WTC11 (cell line): ENCODE results near the gene KRTAP5-11. TPM values are rescaled to one million over a fixed set of nuclear protein-coding genes. Genes with fewer than 3 reads are reported as not detected.

Source experiments
- ATAC-seq: fragments of 200-7000 bp; cut with Tn5 transposase; 2 replicates; pipeline ENCODE4 v1.10.0; 2021; ENCODE audit warnings: mild to moderate bottlenecking, moderate library complexity
- CTCF ChIA-PET: fragments of 300-600 bp; sonication (Branson Sonifier 250); formaldehyde crosslinking; loops from one replicate; lab custom pipeline; 2021; ENCODE audit warnings: antibody characterized with exemption; lab: Charles Lee
- POLR2A ChIA-PET: fragments of 350-600 bp; sonication (Branson Sonifier 250); formaldehyde crosslinking; loops from one replicate; lab custom pipeline; 2021; ENCODE audit warnings: antibody characterized with exemption; lab: Charles Lee
- DNase-seq: peaks from one replicate; pipeline ENCODE4 v3.0.0; 2021; ENCODE audit warnings: low spot score
- H3K27ac Mint-ChIP-seq: 2 replicates; pipeline ENCODE4 v1.8.0; 2021; ENCODE audit warnings: mixed read lengths
- H3K27me3 Mint-ChIP-seq: 2 replicates; pipeline ENCODE4 v1.8.0; 2021; ENCODE audit warnings: low read depth, mild to moderate bottlenecking, moderate library complexity, mixed read lengths
- H3K36me3 Mint-ChIP-seq: 2 replicates; pipeline ENCODE4 v1.8.0; 2021; ENCODE audit warnings: mixed read lengths
- H3K4me1 Mint-ChIP-seq: 2 replicates; pipeline ENCODE4 v1.8.0; 2022; ENCODE audit warnings: mixed read lengths
- H3K4me3 Mint-ChIP-seq: 2 replicates; pipeline ENCODE4 v1.8.0; 2021; ENCODE audit warnings: mild to moderate bottlenecking, moderate library complexity, mixed read lengths
- H3K9me3 Mint-ChIP-seq: 2 replicates; pipeline ENCODE4 v1.8.0; 2021; ENCODE audit warnings: mixed read lengths
- EMX1 ChIP-seq: fragments of 250-450 bp; sonication (Bioruptor Pico); IDR thresholded peaks from 2 replicates; pipeline ENCODE4 v1.8.0; 2021; ENCODE audit warnings: mild to moderate bottlenecking
- JAZF1 ChIP-seq: fragments of 250-450 bp; sonication (Bioruptor Pico); IDR thresholded peaks from 2 replicates; pipeline ENCODE4 v1.9.0; 2021; ENCODE audit warnings: moderate library complexity, mild to moderate bottlenecking, inconsistent platforms
- JUN ChIP-seq: sonication (generic); formaldehyde crosslinking; IDR thresholded peaks from 2 replicates; pipeline ENCODE4 v1.8.0; 2023; ENCODE audit warnings: mild to moderate bottlenecking, missing genetic modification reagents
- MXD4 ChIP-seq: fragments of 250-450 bp; sonication (Bioruptor Pico); IDR thresholded peaks from 2 replicates; pipeline ENCODE4 v1.8.0; 2021; ENCODE audit warnings: mild to moderate bottlenecking, moderate library complexity, borderline replicate concordance
- NFYB ChIP-seq: sonication (generic); formaldehyde crosslinking; conservative IDR thresholded peaks from 2 replicates; pipeline ENCODE4 v1.8.0; 2022; ENCODE audit warnings: low read depth, missing genetic modification reagents
- RORB ChIP-seq: fragments of 250-450 bp; sonication (Bioruptor Pico); IDR thresholded peaks from 2 replicates; pipeline ENCODE4 v1.9.0; 2021; ENCODE audit warnings: mild to moderate bottlenecking
- SP1 ChIP-seq: sonication (generic); formaldehyde crosslinking; conservative IDR thresholded peaks from 2 replicates; pipeline ENCODE4 v1.8.1; 2022; ENCODE audit warnings: missing genetic modification reagents
- ZNF671 ChIP-seq: fragments of 250-450 bp; sonication (Bioruptor Pico); IDR thresholded peaks from 2 replicates; pipeline ENCODE4 v1.8.0; 2021; ENCODE audit warnings: mild to moderate bottlenecking
- total RNA-seq: library from RNA; stranded (reverse); gene quantifications from 3 replicates; pipeline ENCODE4 v1.2.3, GENCODE V29; 2021
- TF ChIP-seq, protein P1 (sequence below): sonication (generic); formaldehyde crosslinking; IDR thresholded peaks from 2 replicates; pipeline ENCODE4 v1.8.1; 2023; ENCODE audit warnings: mild to moderate bottlenecking, missing genetic modification reagents
- TF ChIP-seq, protein P2 (sequence below): fragments of 250-450 bp; sonication (Bioruptor Pico); IDR thresholded peaks from 2 replicates; pipeline ENCODE4 v1.9.0; 2021; ENCODE audit warnings: mild to moderate bottlenecking, borderline replicate concordance
- TF ChIP-seq, protein P3 (sequence below): sonication (generic); formaldehyde crosslinking; IDR thresholded peaks from 2 replicates; pipeline ENCODE4 v1.8.0; 2022; ENCODE audit warnings: missing genetic modification reagents
- TF ChIP-seq, protein P4 (sequence below): sonication (generic); formaldehyde crosslinking; IDR thresholded peaks from 2 replicates; pipeline ENCODE4 v1.8.1; 2022; ENCODE audit warnings: mild to moderate bottlenecking, missing genetic modification reagents, moderate library complexity, borderline replicate concordance
- TF ChIP-seq, protein P5 (sequence below): sonication (generic); formaldehyde crosslinking; IDR thresholded peaks from 2 replicates; pipeline ENCODE4 v1.8.0; 2023; ENCODE audit warnings: missing genetic modification reagents, mild to moderate bottlenecking, borderline replicate concordance

KRTAP5-11 gene
- total RNA-seq, 1 experiment from 2014 or later: not detected

DNA sequence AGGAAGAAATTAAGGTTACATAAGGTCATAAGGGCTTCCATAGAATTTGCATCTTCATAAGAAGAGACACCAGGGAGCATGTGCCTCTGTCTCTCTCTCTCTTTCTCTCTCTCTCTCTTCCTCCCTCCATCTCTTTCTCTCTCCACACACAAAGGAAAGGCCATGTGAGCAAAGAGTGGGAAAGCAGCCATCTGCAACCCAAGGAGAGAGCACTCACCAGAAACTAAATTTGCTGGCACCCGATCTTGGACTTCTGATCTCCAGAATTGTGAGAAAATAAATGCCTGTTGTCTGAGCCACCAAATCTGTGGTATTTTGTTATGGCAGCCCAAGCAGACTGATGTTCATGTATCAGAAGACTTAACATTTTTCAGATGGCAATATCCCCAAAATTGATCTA is 23.7 kb downstream of the KRTAP5-11 start:
- Mint-ChIP-seq H3K36me3 (peaks cover 19% of the 10 kb centered on the region), H3K27ac (no peak overlapping the region), H3K27me3 (peaks cover 21% of the 10 kb centered on the region), H3K4me3 (no peak overlapping the region), H3K4me1 (peaks cover 3% of the 10 kb centered on the region; the same call in 1 of the 2 replicates), H3K9me3 (peaks cover 56% of the 10 kb centered on the region)
- no peak for TF ChIP-seq ZNF671 (CRISPR knock-in tag)
- TF ChIP-seq JUN (CRISPR knock-in tag): no peak
- no peak for TF ChIP-seq NFYB (CRISPR knock-in tag)
- TF ChIP-seq, protein P1, sequence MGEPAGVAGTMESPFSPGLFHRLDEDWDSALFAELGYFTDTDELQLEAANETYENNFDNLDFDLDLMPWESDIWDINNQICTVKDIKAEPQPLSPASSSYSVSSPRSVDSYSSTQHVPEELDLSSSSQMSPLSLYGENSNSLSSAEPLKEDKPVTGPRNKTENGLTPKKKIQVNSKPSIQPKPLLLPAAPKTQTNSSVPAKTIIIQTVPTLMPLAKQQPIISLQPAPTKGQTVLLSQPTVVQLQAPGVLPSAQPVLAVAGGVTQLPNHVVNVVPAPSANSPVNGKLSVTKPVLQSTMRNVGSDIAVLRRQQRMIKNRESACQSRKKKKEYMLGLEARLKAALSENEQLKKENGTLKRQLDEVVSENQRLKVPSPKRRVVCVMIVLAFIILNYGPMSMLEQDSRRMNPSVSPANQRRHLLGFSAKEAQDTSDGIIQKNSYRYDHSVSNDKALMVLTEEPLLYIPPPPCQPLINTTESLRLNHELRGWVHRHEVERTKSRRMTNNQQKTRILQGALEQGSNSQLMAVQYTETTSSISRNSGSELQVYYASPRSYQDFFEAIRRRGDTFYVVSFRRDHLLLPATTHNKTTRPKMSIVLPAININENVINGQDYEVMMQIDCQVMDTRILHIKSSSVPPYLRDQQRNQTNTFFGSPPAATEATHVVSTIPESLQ (CRISPR knock-in tag): no peak
- TF ChIP-seq SP1 (CRISPR knock-in tag): no peak
- no peak for TF ChIP-seq EMX1
- TF ChIP-seq, protein P2, sequence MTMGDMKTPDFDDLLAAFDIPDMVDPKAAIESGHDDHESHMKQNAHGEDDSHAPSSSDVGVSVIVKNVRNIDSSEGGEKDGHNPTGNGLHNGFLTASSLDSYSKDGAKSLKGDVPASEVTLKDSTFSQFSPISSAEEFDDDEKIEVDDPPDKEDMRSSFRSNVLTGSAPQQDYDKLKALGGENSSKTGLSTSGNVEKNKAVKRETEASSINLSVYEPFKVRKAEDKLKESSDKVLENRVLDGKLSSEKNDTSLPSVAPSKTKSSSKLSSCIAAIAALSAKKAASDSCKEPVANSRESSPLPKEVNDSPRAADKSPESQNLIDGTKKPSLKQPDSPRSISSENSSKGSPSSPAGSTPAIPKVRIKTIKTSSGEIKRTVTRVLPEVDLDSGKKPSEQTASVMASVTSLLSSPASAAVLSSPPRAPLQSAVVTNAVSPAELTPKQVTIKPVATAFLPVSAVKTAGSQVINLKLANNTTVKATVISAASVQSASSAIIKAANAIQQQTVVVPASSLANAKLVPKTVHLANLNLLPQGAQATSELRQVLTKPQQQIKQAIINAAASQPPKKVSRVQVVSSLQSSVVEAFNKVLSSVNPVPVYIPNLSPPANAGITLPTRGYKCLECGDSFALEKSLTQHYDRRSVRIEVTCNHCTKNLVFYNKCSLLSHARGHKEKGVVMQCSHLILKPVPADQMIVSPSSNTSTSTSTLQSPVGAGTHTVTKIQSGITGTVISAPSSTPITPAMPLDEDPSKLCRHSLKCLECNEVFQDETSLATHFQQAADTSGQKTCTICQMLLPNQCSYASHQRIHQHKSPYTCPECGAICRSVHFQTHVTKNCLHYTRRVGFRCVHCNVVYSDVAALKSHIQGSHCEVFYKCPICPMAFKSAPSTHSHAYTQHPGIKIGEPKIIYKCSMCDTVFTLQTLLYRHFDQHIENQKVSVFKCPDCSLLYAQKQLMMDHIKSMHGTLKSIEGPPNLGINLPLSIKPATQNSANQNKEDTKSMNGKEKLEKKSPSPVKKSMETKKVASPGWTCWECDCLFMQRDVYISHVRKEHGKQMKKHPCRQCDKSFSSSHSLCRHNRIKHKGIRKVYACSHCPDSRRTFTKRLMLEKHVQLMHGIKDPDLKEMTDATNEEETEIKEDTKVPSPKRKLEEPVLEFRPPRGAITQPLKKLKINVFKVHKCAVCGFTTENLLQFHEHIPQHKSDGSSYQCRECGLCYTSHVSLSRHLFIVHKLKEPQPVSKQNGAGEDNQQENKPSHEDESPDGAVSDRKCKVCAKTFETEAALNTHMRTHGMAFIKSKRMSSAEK (CRISPR knock-in tag): no peak
- TF ChIP-seq, protein P3, sequence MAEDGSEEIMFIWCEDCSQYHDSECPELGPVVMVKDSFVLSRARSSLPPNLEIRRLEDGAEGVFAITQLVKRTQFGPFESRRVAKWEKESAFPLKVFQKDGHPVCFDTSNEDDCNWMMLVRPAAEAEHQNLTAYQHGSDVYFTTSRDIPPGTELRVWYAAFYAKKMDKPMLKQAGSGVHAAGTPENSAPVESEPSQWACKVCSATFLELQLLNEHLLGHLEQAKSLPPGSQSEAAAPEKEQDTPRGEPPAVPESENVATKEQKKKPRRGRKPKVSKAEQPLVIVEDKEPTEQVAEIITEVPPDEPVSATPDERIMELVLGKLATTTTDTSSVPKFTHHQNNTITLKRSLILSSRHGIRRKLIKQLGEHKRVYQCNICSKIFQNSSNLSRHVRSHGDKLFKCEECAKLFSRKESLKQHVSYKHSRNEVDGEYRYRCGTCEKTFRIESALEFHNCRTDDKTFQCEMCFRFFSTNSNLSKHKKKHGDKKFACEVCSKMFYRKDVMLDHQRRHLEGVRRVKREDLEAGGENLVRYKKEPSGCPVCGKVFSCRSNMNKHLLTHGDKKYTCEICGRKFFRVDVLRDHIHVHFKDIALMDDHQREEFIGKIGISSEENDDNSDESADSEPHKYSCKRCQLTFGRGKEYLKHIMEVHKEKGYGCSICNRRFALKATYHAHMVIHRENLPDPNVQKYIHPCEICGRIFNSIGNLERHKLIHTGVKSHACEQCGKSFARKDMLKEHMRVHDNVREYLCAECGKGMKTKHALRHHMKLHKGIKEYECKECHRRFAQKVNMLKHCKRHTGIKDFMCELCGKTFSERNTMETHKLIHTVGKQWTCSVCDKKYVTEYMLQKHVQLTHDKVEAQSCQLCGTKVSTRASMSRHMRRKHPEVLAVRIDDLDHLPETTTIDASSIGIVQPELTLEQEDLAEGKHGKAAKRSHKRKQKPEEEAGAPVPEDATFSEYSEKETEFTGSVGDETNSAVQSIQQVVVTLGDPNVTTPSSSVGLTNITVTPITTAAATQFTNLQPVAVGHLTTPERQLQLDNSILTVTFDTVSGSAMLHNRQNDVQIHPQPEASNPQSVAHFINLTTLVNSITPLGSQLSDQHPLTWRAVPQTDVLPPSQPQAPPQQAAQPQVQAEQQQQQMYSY (CRISPR knock-in tag): no peak
- no peak for TF ChIP-seq RORB (CRISPR knock-in tag)
- TF ChIP-seq, protein P4, sequence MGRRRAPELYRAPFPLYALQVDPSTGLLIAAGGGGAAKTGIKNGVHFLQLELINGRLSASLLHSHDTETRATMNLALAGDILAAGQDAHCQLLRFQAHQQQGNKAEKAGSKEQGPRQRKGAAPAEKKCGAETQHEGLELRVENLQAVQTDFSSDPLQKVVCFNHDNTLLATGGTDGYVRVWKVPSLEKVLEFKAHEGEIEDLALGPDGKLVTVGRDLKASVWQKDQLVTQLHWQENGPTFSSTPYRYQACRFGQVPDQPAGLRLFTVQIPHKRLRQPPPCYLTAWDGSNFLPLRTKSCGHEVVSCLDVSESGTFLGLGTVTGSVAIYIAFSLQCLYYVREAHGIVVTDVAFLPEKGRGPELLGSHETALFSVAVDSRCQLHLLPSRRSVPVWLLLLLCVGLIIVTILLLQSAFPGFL: no peak
- TF ChIP-seq, protein P5, sequence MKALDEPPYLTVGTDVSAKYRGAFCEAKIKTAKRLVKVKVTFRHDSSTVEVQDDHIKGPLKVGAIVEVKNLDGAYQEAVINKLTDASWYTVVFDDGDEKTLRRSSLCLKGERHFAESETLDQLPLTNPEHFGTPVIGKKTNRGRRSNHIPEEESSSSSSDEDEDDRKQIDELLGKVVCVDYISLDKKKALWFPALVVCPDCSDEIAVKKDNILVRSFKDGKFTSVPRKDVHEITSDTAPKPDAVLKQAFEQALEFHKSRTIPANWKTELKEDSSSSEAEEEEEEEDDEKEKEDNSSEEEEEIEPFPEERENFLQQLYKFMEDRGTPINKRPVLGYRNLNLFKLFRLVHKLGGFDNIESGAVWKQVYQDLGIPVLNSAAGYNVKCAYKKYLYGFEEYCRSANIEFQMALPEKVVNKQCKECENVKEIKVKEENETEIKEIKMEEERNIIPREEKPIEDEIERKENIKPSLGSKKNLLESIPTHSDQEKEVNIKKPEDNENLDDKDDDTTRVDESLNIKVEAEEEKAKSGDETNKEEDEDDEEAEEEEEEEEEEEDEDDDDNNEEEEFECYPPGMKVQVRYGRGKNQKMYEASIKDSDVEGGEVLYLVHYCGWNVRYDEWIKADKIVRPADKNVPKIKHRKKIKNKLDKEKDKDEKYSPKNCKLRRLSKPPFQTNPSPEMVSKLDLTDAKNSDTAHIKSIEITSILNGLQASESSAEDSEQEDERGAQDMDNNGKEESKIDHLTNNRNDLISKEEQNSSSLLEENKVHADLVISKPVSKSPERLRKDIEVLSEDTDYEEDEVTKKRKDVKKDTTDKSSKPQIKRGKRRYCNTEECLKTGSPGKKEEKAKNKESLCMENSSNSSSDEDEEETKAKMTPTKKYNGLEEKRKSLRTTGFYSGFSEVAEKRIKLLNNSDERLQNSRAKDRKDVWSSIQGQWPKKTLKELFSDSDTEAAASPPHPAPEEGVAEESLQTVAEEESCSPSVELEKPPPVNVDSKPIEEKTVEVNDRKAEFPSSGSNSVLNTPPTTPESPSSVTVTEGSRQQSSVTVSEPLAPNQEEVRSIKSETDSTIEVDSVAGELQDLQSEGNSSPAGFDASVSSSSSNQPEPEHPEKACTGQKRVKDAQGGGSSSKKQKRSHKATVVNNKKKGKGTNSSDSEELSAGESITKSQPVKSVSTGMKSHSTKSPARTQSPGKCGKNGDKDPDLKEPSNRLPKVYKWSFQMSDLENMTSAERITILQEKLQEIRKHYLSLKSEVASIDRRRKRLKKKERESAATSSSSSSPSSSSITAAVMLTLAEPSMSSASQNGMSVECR (CRISPR knock-in tag): no peak
- no peak for TF ChIP-seq MXD4 (CRISPR knock-in tag)
- no peak for TF ChIP-seq JAZF1 (CRISPR knock-in tag)
- ATAC-seq (no peak), DNase-seq (no peak)
- ChIA-PET POLR2A (no interaction called here), CTCF (interaction anchor here (0.6 kb wide), 1 partner anchor 1585 kb away, joined by 3 read pairs; no protein-coding TSS in a partner anchor)
